ENCODE measurements around the gene TREX2.

The TREX2 gene

GRCh38 chrX:153435845-153436244, 10.0 kb downstream of the TREX2 start:
- DNase-seq (ENCODE audit: low spot score) = no peak
- FAIRE-seq = no peak

DNA sequence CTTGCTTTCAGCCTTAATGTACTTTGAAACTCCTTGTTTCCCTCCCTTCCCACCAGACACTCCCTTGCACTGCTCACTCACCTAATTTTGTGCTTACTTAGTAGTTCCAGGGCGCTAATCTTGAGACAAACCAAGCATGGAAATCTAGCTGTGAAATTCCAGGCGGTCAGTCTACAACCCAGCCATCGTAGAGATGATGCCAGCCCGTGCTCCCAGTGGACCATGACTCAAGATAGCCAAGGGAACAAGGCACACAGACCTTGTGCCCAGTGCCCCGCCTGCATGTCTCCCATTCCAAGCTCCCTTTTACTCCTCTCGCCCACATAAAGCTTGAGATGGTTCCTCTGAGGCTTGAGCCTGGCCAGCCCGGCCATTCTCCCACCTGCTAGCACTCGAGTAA, 11.1 kb downstream of the TREX2 start:
- DNase-seq (ENCODE audit: low spot score) (no peak), FAIRE-seq (no peak)

DNA sequence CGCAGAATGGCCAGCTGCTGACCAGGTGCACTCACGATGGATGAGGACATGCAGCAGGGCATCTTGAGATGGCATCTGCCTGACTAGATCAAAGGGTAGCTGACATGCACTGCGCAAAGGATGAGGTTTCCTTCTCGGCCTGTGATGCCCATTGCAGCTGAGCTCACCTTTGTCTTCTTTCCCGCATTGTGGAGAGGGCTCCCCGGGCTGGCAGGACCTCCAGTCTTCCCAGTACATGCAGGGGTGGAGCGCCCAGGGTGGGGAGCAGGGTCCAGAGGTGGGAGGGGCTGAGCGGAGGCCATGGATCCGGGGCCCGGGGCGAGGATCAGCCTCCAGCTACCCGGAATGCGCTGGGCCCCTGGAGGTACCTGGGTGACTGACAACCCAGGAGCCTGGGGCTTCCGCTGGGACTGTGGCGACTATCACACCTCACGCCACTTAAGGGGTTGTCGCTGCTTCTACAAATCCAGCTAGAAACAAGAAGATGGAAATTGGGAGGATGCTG, 12.0 kb downstream of the TREX2 start:
- DNase-seq (ENCODE audit: low spot score) (no peak), FAIRE-seq (no peak)

- DNase-seq (ENCODE audit: low spot score) = no peak
- no peak for FAIRE-seq
Measured at GRCh38 chrX:153433161-153433680, 12.6 kb downstream of the TREX2 start.

- no peak for FAIRE-seq
Measured at GRCh38 chrX:153430796-153431195, 15.1 kb downstream of the TREX2 start.

DNA sequence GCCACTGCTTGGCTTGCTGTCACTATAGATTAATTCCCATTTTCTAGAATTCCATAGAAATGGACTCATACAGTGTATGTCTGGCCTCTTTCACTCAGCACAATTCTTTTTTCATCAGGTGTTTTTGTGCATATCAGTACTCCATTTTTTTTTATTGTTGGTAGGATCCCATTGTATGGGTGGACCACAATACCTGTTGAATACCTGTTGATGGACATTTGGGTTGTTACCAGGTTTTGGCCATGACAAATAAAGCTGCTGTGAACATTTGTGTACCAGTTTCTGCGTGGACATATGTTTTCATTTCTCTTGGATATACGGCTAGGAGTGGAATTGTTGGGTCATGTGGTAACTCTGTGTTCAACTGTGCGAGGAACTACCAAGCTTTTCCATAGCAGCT, 19.7 kb downstream of the TREX2 start:
- FAIRE-seq = no peak
- no peak for DNase-seq (ENCODE audit: low spot score)

More at GRCh38 chrX:153430796-153431195, 15.1 kb downstream of the TREX2 start:
- DNase-seq (ENCODE audit: low spot score) = no peak

DNA sequence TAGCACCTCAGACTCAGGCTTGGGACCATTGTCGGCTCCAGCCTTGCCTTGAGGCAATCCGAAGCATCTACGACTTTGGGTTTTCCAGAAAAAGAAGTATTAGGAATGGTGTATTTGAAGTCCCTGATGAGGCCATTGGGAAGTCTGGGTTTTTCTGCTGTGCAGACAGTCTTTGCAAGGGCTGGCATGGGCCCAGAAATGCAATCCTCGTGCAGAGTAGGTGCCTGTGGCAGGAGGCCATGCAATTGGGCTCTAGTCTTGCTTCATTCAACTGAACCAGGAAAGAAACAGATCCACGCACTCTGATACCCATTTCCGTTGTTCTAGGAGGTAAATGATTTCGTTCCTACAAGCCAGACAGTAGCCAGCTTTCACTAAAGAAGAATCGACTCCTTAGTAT, 22.2 kb downstream of the TREX2 start:
- DNase-seq (ENCODE audit: low spot score) (no peak), FAIRE-seq (no peak)

DNA sequence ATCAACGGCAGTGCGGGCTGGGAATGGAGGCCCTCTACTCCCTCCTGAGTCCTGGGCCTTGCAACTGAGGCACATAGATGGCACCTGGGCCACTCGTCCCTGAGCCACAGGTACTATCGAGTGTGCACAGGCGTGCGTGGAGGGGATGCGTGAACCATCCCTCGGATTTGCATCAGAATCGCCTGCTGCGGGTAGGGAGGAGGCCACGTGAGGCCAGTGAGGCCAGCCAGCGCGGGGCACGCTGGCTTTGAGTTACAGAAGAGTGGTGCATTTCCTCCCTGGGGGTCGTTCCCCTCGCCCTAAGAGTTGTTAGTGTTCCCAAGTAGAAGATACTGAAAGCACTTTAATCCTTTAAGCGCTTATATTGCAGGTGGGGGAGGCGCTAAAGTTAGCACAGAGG, 24.0 kb downstream of the TREX2 start:
- no peak for DNase-seq (ENCODE audit: low spot score)
- no peak for FAIRE-seq

- DNase-seq (ENCODE audit: low spot score) = no peak
- FAIRE-seq = no peak
Measured at GRCh38 chrX:153420851-153421599, 24.8 kb downstream of the TREX2 start.

- FAIRE-seq (no peak), DNase-seq (ENCODE audit: low spot score) (no peak)
Measured at GRCh38 chrX:153417637-153418036, 28.2 kb downstream of the TREX2 start.

GRCh38 chrX:153416781-153417450, 28.9 kb downstream of the TREX2 start:
- DNase-seq (ENCODE audit: low spot score) (no peak), FAIRE-seq (no peak)

DNA sequence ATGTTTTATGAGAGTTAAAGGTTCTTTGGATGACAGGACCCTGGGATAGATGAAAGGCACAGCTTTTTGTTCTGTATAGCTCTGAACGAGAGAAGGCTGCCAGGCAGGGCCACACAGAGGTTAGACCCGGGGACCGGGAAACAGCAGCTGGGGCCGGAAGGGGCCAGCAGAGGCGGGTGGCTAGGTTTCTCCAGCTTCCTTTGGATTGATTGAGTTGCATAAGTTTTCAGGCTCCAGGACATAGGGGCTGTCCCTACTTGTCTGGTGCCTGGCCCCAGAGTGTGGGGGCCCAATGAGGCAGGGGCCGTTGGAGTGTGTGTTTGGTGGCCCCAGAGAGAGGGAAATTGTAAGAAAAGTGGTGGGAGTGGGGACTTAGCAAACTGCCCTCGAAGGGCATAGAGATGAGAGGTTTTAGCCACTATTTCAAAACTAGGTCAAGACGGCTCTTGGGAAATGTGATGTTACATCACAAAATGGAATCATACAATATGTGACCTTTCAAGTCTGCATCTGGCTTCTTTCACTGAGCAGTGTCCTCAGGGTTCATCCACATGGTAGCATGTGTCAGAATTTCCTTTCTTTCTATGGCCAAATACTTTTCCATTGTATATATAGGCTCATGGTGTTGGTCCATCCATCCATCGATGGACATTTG, 30.9 kb downstream of the TREX2 start:
- DNase-seq (ENCODE audit: low spot score) (no peak), FAIRE-seq (no peak)

GRCh38 chrX:153413731-153414130, 32.1 kb downstream of the TREX2 start:
- FAIRE-seq = no peak

GRCh38 chrX:153412746-153413720, 32.8 kb downstream of the TREX2 start:
- no peak for FAIRE-seq
- no peak for DNase-seq (ENCODE audit: low spot score)

More at GRCh38 chrX:153413731-153414130, 32.1 kb downstream of the TREX2 start:
- no peak for DNase-seq (ENCODE audit: low spot score)

- FAIRE-seq (no peak), DNase-seq (ENCODE audit: low spot score) (no peak)
Measured at GRCh38 chrX:153411988-153412574, 33.8 kb downstream of the TREX2 start.

GRCh38 chrX:153411255-153411987, 34.4 kb downstream of the TREX2 start, which contains the start of gene ZFP92:
Gene ZFP92, plus strand, starts transcription at chrX:153411472. Its CDS starts 6,851 bp downstream, at chrX:153418323.
- FAIRE-seq = no peak
- DNase-seq (ENCODE audit: low spot score) = no peak

DNA sequence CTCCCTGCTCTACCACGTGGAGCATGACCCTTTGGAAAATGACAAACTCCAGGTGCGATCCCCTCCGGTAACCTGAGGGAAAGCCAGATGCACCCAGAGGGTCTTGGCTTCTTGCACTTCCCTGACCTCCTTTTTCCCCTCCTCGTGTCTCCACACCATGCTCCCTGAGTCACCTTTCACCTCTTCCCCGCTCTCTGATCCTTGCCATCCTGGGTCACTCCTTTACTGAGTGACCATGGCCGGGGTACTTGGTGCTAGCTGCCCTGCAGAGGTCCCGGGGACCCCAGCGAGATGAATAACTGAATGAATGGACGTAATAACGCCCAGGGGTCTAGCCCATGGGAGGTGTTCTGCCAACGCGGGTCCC, 35.0 kb downstream of the TREX2 start:
- DNase-seq (ENCODE audit: low spot score) (no peak), FAIRE-seq (no peak)

- FAIRE-seq (no peak), DNase-seq (ENCODE audit: low spot score) (no peak)
Measured at GRCh38 chrX:153410373-153410772, 35.5 kb downstream of the TREX2 start.

GRCh38 chrX:153409414-153410101, 36.3 kb downstream of the TREX2 start:
- no peak for FAIRE-seq
- DNase-seq (ENCODE audit: low spot score) = no peak

Measured in RCC 7860 (cell line).